ENCODE data around the gene NCOA3. TPM values are rescaled to one million over a fixed set of nuclear protein-coding genes. Genes with fewer than 3 reads are reported as not detected.

Gene NCOA3
- total and polyA plus RNA-seq, 2 of the 8 experiments (the other 6 are each of a cell fraction or from before 2014, with no cell fraction given), result 7.9 to 24.7 TPM

DNA sequence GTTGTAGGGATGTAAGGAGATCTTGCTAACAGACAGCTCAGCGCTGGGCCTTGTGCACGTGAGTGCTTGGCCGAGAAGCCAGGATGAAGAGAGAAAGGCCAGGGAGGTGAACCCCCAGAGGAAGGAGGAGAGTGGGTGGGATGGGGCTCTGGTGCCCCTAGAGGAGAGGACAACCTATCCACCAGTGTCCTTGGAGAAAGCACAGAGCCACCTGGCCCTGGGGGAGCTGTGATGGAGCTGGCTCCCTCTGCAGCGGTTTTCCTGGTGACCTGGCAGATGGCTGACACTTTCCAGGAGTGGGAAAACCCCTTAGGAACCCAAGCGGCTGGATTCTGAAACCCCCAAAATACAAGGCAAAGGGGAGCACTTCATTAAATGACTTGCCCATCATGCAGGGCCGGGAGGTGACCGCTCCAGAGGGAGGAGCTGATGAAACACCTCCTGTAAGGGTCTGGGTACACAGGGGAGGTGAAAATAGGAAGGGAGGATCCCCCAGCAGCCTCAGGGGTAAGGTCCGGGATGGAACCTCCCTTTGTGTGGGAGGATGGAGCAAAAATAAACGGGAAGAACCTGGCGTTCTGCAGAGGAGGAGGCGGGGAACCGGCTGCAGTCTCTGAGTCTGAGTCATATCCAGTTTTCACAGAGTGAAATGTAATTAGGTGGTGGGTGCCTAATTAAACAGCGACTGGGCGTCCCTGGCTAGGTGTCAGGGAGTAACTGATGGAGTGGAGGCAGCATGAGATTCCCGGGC lies 203.2 kb downstream of the NCOA3 start:
- Histone ChIP-seq H3K4me1 (replicated peaks in 1 of 4; ENCODE audit: control insufficient read depth in 3 of 4, insufficient read depth in 4 of 4, low read length in 3 of 4) (no peaks in the 10 kb centered on the region), H3K79me2 (ENCODE audit: control insufficient read depth in 1 of 2, insufficient read depth in 2 of 2, low read length in 2 of 2) (no peaks in the 10 kb centered on the region), H3K4me3 (ENCODE audit: extremely low read depth in 1 of 4, insufficient read depth in 2 of 4, low read depth in 3 of 4, low read length in 4 of 4) (no peak overlapping the region), H3K23me2 (ENCODE audit: low read depth, low read length) (no peaks in the 10 kb centered on the region), H2BK12ac (ENCODE audit: low read depth, low read length) (no peak overlapping the region), H4K8ac (ENCODE audit: extremely low read depth, insufficient read depth, low read length) (no peak overlapping the region), H3K36me3 (ENCODE audit: control insufficient read depth in 2 of 4, insufficient read depth in 4 of 4, low read length in 3 of 4) (no peaks in the 10 kb centered on the region), H2BK5ac (ENCODE audit: low read depth, low read length) (no peak overlapping the region), H3K79me1 (ENCODE audit: low read depth, low read length) (no peaks in the 10 kb centered on the region), H3K4me2 (ENCODE audit: insufficient read depth in 1 of 2, low read depth in 2 of 2, low read length in 2 of 2) (no peak overlapping the region), H3K9me3 (ENCODE audit: insufficient read depth in 2 of 2, low read depth in 1 of 2, low read length in 1 of 2) (no peaks in the 10 kb centered on the region), H2BK120ac (replicated peaks; ENCODE audit: low read depth, low read length) (no peak overlapping the region), H2AFZ (ENCODE audit: low read length) (no peak overlapping the region), H3K18ac (ENCODE audit: extremely low read depth, low read length) (no peak overlapping the region), H3K4ac (replicated peaks; ENCODE audit: insufficient read length, low read depth, low read length) (no peak overlapping the region), H4K91ac (replicated peaks; ENCODE audit: insufficient read length, low read length) (no peak overlapping the region), H3K14ac (ENCODE audit: insufficient read length) (no peak overlapping the region), H4K20me1 (replicated peaks in 1 of 2; ENCODE audit: control insufficient read depth in 1 of 2, insufficient read depth in 2 of 2, low read length in 2 of 2) (no peaks in the 10 kb centered on the region), H4K5ac (ENCODE audit: insufficient read length, low read depth, low read length) (no peak overlapping the region), H3K56ac (replicated peaks; ENCODE audit: insufficient read length, low read depth, low read length) (no peak overlapping the region), H2BK20ac (ENCODE audit: low read length) (no peak overlapping the region), H3K23ac (ENCODE audit: insufficient read length) (no peak overlapping the region), H3K27ac (ENCODE audit: low read depth, low read length) (no peak overlapping the region), H3K27me3 (replicated peaks in 1 of 4; ENCODE audit: control insufficient read depth in 3 of 4, extremely low read depth in 1 of 4, insufficient read depth in 3 of 4, low read length in 3 of 4) (no peaks in the 10 kb centered on the region), H2BK15ac (ENCODE audit: low read length) (no peak overlapping the region), H3K9ac (replicated peaks in 1 of 4; ENCODE audit: extremely low read depth in 1 of 4, low read depth in 3 of 4, low read length in 3 of 4) (no peak overlapping the region), H2AK5ac (ENCODE audit: low read depth, low read length) (no peak overlapping the region)
- POLR2A ChIA-PET (ENCODE audit: partially characterized antibody), result no interaction called here
- no peak for FAIRE-seq
- WGBS, 2 experiments (ENCODE audit: extremely low coverage in 1 of 2, insufficient coverage in 1 of 2, insufficient read length in 1 of 2, insufficient replicate concordance in 2 of 2, low coverage in 1 of 2, low lambda C conversion rate in 2 of 2, missing lambda C conversion rate in 1 of 2), result 97% methylated on average over 15 of the region's 15 CpGs; no CpG with 5 or more reads in 1 of the 2 experiments
- no peak for DNase-seq (ENCODE audit: low read depth in 1 of 2, low spot score in 2 of 2)
- no peak for TF ChIP-seq BRCA1 (IDR thresholded peaks at IDR 0.05; ENCODE audit: low read depth, low read length)
- TF ChIP-seq CBX8 (IDR thresholded peaks at IDR 0.05; ENCODE audit: borderline replicate concordance, low read depth, low read length), result no peak
- TF ChIP-seq TAF7 (optimal IDR thresholded peaks at IDR 0.05; ENCODE audit: borderline replicate concordance, low read depth, low read length), result no peak
- no peak for TF ChIP-seq KDM1A (IDR thresholded peaks at IDR 0.05; ENCODE audit: borderline replicate concordance, low read length)
- TF ChIP-seq NANOG (IDR thresholded peaks at IDR 0.05; ENCODE audit: insufficient read depth, low read depth, low read length, poor library complexity, severe bottlenecking), result no peak
- TF ChIP-seq, protein P1, sequence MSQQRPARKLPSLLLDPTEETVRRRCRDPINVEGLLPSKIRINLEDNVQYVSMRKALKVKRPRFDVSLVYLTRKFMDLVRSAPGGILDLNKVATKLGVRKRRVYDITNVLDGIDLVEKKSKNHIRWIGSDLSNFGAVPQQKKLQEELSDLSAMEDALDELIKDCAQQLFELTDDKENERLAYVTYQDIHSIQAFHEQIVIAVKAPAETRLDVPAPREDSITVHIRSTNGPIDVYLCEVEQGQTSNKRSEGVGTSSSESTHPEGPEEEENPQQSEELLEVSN (IDR thresholded peaks at IDR 0.05), result no peak
- TF ChIP-seq BCL11A (IDR thresholded peaks at IDR 0.05; ENCODE audit: low read depth in 2 of 2, low read length in 2 of 2), result no peak
- TF ChIP-seq RNF2 (IDR thresholded peaks at IDR 0.05; ENCODE audit: borderline replicate concordance, low read depth, low read length, missing control alignments, poor library complexity, severe bottlenecking), result no peak
- no peak for TF ChIP-seq SRF (IDR thresholded peaks at IDR 0.05; ENCODE audit: low read depth, low read length)
- CTCF ChIA-PET (ENCODE audit: partially characterized antibody), result interaction anchor here (1.6 to 2.4 kb wide), 2 partner anchors 8 to 27 kb away, joined by 10 to 13 read pairs; no protein-coding TSS in a partner anchor
